DMS53 (cell line): ENCODE results near the gene TBL1X.

Source experiments
- DNase-seq: peaks from one replicate; lab custom pipeline; 2025; lab: John Stamatoyannopoulos, UW

The TBL1X gene

DNA sequence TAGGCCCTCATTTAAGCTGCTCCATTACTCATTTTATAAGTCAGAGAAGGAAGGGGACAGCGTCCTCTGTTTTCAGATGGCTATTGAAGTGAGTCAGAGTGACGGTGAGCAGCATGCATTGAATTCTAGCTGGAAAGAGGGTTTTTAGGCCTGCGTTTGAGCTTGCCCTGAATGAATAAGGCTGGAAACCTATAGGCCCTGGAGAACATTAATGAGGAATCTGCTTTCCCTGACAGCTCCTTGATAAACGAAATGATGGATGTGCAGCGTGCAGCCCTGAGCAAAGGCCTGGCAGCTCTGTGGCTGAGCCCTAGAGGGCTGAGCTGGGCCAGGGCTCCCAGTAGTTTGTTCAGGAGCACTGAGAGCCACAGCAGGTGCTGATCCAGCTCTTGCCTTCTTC, 33.4 kb downstream of the TBL1X start:
- no peak for DNase-seq

GRCh38 chrX:9500584-9500983, 35.7 kb downstream of the TBL1X start:
- no peak for DNase-seq

- no peak for DNase-seq
These were observed 36.5 kb downstream of the TBL1X start for GRCh38 chrX:9501362-9501761.

- no peak for DNase-seq
These were observed 38.4 kb downstream of the TBL1X start for GRCh38 chrX:9503261-9503660.

DNA sequence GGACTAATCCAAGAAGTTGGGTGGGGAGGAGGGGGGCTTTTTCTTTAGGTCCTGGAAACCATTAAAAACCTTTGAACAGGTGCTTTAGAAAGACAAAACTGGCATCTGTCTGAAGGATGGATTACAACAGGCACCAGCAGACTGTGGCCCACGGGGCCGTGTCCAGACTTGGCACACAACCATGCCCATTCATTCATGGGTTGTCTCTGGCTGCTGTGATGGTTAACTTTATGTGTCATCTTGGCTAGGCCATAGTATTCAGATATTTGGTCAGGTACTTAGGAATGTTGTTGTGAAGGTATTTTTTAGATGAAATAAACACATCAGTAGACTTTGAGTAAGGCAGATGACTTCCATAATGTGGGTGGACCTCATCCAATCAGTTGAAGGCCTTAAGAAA, 45.5 kb downstream of the TBL1X start:
- no peak for DNase-seq

DNA sequence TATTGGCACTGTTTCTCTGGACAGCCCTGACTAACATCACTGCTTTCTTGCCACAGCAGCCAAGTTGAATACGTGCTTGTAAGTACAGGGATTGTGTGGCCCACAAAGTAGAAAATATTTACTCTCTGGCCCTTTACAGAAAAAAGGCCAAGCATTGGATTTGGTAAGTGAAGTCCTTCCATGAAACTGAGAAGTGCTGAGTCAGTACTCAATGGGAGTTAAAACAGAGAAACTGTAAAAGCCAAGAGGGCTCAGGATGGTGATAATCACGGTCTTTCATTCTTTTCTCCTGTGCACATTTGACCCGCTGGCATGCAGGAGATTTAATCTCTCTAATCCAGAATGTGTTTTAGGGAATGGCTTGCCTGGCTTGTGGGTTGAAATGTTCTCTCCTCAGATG, 46.1 kb downstream of the TBL1X start:
- no peak for DNase-seq

DNA sequence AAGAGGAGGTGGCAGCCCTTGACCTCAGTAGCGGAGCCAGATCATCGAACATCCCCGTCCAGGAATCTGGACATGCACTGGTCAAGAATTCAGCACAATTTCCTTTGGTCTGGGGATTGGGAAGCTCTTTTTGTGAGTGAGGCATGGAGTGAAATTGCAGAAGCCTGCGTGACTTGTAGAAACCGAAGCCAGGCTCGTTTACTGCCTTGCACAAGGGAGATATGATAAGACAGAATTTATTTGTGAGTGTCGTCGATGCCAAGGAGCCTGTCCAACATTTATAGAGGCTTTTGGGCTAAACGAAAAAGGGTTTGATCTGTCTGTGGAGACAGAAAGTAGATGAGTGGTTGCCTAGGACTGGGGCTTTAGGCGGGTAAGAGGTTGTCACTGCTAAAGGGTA, 50.6 kb downstream of the TBL1X start:
- no peak for DNase-seq

DNA sequence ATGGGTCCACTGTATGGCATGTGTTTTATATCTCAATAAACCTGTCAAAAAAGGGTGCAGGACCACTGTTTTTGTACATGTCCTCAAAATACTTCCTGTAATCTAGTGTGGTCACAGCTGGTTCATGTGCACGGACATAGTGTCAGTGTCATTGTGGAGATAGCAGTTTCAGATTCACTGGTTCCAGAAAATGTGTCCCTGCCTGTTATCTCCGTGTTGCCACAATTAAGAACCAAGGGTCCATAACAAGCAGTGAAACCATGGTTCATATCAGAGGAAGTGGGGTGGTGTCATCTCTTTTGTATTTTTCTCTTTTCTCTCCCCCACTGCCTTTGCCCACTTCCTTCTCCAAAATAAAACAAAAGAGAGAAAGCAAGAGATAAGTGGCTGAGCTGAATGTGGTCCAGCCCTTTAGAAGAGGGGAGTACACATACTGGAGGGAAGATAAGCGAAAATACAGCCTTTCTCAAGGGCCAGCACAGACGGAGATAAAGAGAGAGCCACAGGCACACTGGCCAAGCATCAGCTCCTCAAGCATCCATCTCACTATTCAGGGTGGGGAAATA, 51.2 kb downstream of the TBL1X start:
- no peak for DNase-seq

DNA sequence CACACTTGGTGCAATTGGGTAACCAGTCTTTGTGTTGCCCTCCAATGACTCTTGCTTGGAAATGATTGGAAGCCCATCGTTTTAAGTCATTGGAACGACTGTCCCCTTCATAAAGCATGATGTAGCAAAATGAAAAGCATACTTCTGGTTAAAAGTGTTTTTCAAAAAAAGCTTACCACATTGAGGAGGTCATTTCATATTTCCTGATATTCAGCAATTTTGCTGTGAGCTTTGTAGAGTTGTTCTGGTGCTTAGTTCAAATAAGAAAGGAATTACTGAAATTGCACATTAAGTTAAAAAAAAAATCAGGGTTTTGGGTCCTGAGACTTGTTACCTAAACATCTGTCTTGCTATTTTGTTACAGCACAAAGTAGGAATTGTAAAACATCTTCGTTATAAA, 51.8 kb downstream of the TBL1X start:
- DNase-seq = no peak

DNA sequence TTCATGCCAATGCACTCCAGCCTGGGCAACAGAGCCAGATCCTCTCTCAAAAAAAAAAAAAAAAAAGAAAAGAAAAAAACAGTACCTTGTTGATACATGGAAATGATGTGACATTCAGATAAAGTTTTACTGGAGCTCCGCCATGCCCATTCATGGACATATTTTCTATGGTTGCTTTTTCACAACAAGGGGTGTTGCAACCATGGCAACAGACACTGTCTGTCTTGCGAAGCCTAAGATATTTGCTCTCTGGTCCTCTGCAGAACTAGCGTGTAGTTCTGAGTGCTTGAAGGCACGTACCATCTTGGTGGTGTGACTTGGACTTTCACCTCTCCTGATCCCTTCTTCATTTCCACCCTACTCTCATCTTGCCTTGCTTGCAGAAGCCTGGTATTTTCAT, 53.2 kb downstream of the TBL1X start:
- no peak for DNase-seq

GRCh38 chrX:9518889-9519288, 54.0 kb downstream of the TBL1X start:
- DNase-seq = no peak

GRCh38 chrX:9519546-9520216, 54.8 kb downstream of the TBL1X start:
- no peak for DNase-seq

DNA sequence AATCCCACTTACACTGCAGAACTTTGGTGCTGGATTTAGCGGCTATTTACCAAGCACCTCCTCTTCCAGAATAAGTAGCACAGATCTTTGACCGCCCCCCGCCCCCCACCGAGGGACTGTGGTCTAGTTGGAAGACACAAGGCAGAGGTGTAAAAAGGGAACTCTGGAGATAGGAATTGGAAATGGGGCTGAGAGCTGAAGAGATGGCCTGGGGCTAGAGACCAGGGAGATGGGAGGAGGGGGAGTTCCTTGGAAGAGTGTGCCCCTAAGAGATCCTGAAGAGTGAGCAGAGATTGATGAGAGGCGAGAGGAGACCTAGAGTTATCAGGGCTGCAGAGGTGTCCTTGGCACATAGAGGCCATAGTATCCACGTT, 55.3 kb downstream of the TBL1X start:
- DNase-seq = no peak

DNA sequence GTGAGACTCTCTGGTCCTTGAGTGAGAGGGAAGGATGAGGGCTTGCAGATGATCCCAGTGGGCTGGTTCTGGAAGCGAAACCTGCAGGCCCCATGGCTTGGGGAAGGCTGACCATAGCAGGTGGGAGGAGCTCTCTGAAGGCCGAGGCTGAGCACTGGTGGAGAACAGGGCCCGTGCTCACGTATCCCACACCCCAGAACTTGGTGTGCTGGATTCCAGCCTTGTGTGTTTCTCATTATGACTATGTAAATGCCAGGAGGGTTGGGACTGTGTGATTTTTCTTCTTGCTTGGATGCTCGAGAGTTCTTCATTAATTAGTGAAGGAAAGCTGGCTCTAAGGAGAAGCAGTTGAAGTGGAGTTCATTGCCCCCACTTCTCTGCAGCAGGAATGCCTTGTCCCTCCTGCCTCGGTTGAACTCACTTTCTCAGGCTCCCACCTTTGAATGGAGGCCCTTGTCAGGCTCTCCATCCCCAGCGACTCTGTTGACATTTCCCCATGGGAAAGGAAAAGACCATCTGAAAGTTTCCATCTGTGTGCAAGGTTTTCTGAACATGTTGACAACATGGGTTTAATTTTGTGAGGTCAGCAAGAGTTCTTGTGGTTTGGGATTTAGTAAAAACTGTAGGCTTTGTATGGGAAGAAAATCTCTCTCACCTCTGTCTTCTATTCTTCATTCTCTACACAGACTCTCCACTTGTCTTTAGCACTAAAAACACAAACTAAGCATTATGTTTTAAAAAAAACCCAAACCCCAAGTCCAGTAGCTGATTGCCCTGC, 57.7 kb downstream of the TBL1X start:
- no peak for DNase-seq

GRCh38 chrX:9525511-9526248, 60.8 kb downstream of the TBL1X start:
- no peak for DNase-seq

- DNase-seq = no peak
These were observed 62.1 kb downstream of the TBL1X start for GRCh38 chrX:9526965-9527364.

GRCh38 chrX:9528498-9528897, 63.6 kb downstream of the TBL1X start:
- DNase-seq = no peak

DNA sequence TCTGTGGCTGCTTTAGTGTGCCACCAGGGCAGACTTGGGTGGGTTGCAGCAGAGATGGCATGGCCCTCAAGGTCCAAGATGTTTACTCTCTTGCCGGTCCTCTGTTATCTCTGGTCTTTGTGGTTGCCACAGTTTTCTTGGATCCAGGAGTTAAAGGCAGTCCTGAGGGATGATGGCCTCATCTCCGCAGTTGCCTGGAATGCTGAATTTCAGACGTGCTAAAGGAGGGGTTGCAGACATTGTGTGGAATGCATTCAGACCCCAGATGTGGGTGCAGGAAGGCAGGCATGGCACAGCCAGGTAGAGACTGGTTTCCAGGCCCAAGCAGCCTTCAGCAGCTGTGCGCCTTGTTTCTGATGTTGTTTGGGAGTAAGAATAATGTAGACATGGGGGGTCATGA, 64.4 kb downstream of the TBL1X start:
- DNase-seq = no peak

- peak; percentile 78 for DNase-seq
These were observed 66.0 kb downstream of the TBL1X start for GRCh38 chrX:9530848-9531274.

DNA sequence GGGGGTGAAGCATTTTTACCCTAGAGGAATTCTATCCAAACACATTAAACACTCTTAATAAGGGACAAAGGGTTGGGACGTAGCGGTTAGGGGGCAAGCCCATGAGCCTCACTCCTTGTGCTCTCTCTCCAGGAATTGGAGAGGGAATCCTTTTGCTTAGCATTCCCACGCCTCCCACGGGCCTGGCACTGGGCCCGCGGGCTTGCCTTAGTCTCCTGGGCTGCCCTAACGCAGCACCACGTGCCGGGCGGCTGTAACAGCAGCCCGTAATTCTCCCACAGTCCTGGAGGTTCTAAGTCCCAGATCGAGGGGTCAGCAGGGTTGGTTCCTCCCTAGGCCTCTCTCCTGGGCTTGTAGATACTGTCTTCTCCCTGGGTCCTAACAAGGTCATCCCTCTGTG, 67.5 kb downstream of the TBL1X start:
- no peak for DNase-seq

- no peak for DNase-seq
These were observed 68.8 kb downstream of the TBL1X start for GRCh38 chrX:9533611-9534010.

- DNase-seq = no peak
These were observed 69.8 kb downstream of the TBL1X start for GRCh38 chrX:9534686-9535085.

- no peak for DNase-seq
These were observed 70.2 kb downstream of the TBL1X start for GRCh38 chrX:9535101-9535500.
